NB4 (cell line): ENCODE results near the gene RIPK4.

Source experiments
- CTCF ChIP-seq: IDR thresholded peaks from one replicate; pipeline ENCODE4 v1.5.1; 2012; ENCODE audit warnings: low read depth, low read length
- POLR2A ChIP-seq: IDR thresholded peaks from 2 replicates; pipeline ENCODE4 v1.6.1; 2011; ENCODE audit warnings: mild to moderate bottlenecking; ENCODE audit not compliant: insufficient read length; ENCODE audit errors: extremely low read depth

- TF ChIP-seq POLR2A (no peak), CTCF (no peak)
These were observed 32.9 kb upstream of the RIPK4 start for GRCh38 chr21:41799763-41800162.
